Spleen (tissue), 11 donors: ENCODE measurements around the gene EXOSC2. TPM values are rescaled to one million over a fixed set of nuclear protein-coding genes. Genes with fewer than 3 reads are reported as not detected.

Source experiments
- DNase-seq: peaks from one replicate; pipeline ENCODE4 v3.0.0-alpha.2; 2020
- H3K27ac ChIP-seq, 8 donors: fragments of 200-600 bp; sonication (generic) in 7 of 8; 1 replicate in 4 of 8; 2 replicates in 4 of 8; pipeline versions ENCODE4 v1.5.0 to v1.8.0; 2016 to 2021; ENCODE audit warnings: inconsistent platforms in 4 of 8, mild to moderate bottlenecking in 4 of 8, moderate library complexity in 1 of 8
- H3K27me3 ChIP-seq, 7 donors: fragments of 200-600 bp; sonication (generic) in 6 of 7; replicated peaks in 1 of 7; 1 replicate in 4 of 7; 2 replicates in 3 of 7; pipeline versions ENCODE4 v1.5.0 to v1.8.0; 2016 to 2021; ENCODE audit warnings: inconsistent platforms in 3 of 7, mild to moderate bottlenecking in 1 of 7
- H3K36me3 ChIP-seq, 6 donors: fragments of 200-600 bp; sonication (generic) in 5 of 6; 1 replicate in 4 of 6; 2 replicates in 2 of 6; pipeline versions ENCODE4 v1.5.0 to v1.8.0; 2016 to 2021; ENCODE audit warnings: inconsistent platforms in 2 of 6
- H3K4me1 ChIP-seq, 6 donors: fragments of 200-600 bp; sonication (generic) in 5 of 6; 1 replicate in 3 of 6; 2 replicates in 3 of 6; pipeline versions ENCODE4 v1.5.0 to v1.8.0; 2016 to 2021; ENCODE audit warnings: inconsistent platforms in 3 of 6
- H3K4me3 ChIP-seq, 8 donors: fragments of 200-600 bp; sonication (generic) in 7 of 8; 1 replicate in 4 of 8; 2 replicates in 4 of 8; pipeline versions ENCODE4 v1.5.0 to v1.8.0; 2016 to 2021; ENCODE audit warnings: inconsistent platforms in 4 of 8, mild to moderate bottlenecking in 4 of 8, moderate library complexity in 2 of 8
- H3K9me3 ChIP-seq, 8 donors: fragments of 200-600 bp; sonication (generic) in 7 of 8; 1 replicate in 4 of 8; 2 replicates in 4 of 8; pipeline versions ENCODE4 v1.5.0 to v1.8.0; 2016 to 2021; ENCODE audit warnings: inconsistent platforms in 4 of 8
- POLR2A ChIP-seq, 3 donors: fragments of 450-650 bp; IDR thresholded peaks; one replicate each; pipeline ENCODE4 v1.5.1; 2017; ENCODE audit warnings: antibody characterized with exemption in 3 of 3, mild to moderate bottlenecking in 1 of 3
- POLR2AphosphoS5 ChIP-seq, 3 donors: sonication (generic); formaldehyde crosslinking; IDR thresholded peaks; one replicate each; pipeline ENCODE4 v1.5.1; 2017; ENCODE audit warnings: antibody characterized with exemption in 3 of 3
- WGBS, 5 donors: extraction: QIAGEN DNeasy Blood & Tissue Kit in 3 of 5; methylation state at CpG; one replicate each; pipeline versions ENCODE4 v1.1.5 to v1.1.7; 2013 to 2018; 5-methylcytosine and 5-hydroxymethylcytosine counted together
- intact Hi-C: fragments of 100-400 bp; cut with DNase I; formaldehyde crosslinking; loops from one replicate; pipeline ENCODE4 v1.15.0; 2023; ENCODE audit warnings: low total_unique reads
- polyA plus RNA-seq, 3 donors: library from polyadenylated mRNA; stranded (reverse); fragments of 200-250 nt; gene quantifications; one replicate each; pipeline ENCODE4 v1.2.1, GENCODE V29; 2013
- total RNA-seq, 7 donors: library from RNA; depleted of rRNA in 3 of 7; stranded (reverse); fragments of >200 nt in 3 of 7; fragmentation: NEBNext Ultra II Directional in 4 of 7; extraction: Animal tissue kit (Norgen Biotek cat#: 25700) in 4 of 7; gene quantifications; one replicate each; pipeline versions ENCODE4 v1.1.0 to v1.2.1, GENCODE V29; 2016 to 2021
- TF ChIP-seq, protein P1 (sequence below), 11 experiments: fragments of 200-600 bp in 7 of 11; fragments of 450-650 bp in 4 of 11; sonication (generic) in 4 of 11; IDR thresholded peaks in 8 of 11; conservative IDR thresholded peaks in 3 of 11; 1 replicate in 7 of 11; 2 replicates in 4 of 11; pipeline versions ENCODE4 v1.4.0 to v1.8.0; 2016 to 2021; ENCODE audit warnings: antibody characterized with exemption in 11 of 11, inconsistent platforms in 4 of 11, mild to moderate bottlenecking in 1 of 11
- donor health status: healthy with polysubstance abuse.
- donor health status: DM: no; HTN: no; CAD: no; lungs with moderate emphysema.
- donor health status: DM: no; HTN: no; CAD: no.
- donor health status: Bipolar disorder and iron deficiency.
- donor health status: healthy.
- donor health status: DM: no; HTN: no; CAD: no.
- donor health status: DM: yes; HTN: yes; CAD: no.

The EXOSC2 gene
- total and polyA plus RNA-seq, 10 donors: 16.9 to 34.6 (median 24.8) TPM

DNA sequence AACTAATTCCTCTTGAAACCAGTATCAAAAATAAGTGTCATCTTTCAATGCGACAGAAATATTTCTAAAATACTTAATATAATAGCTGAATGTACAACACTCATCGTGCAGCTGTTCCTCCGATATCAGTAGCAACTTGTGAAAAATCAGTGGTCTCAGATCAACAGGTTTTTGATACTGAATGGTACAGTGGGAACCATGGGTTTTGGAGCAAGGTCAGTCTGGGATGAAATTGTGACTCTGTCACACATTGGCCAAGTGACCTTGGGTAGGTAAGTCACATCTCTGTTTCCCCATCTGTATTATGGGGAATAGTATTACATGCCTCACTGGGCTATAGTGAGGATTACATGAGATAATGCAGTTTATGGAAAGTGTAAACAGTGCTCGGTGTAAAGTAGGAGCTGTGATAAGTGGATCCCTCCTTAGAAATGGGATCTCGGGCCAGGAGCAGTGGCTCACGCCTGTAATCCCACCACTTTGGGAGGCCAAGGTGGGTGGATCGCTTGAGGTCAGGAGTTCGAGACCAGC, 17.3 kb downstream of the EXOSC2 start:
- WGBS, 5 donors: 89 to 94% (median 91%) methylated on average over 8 of the region's 8 CpGs
- H3K27ac ChIP-seq: no peak overlapping the region
- H3K36me3 ChIP-seq: peaks cover 0 to 6% (median 0%) of the 10 kb centered on the region in 6 donors
- TF ChIP-seq, protein P1, sequence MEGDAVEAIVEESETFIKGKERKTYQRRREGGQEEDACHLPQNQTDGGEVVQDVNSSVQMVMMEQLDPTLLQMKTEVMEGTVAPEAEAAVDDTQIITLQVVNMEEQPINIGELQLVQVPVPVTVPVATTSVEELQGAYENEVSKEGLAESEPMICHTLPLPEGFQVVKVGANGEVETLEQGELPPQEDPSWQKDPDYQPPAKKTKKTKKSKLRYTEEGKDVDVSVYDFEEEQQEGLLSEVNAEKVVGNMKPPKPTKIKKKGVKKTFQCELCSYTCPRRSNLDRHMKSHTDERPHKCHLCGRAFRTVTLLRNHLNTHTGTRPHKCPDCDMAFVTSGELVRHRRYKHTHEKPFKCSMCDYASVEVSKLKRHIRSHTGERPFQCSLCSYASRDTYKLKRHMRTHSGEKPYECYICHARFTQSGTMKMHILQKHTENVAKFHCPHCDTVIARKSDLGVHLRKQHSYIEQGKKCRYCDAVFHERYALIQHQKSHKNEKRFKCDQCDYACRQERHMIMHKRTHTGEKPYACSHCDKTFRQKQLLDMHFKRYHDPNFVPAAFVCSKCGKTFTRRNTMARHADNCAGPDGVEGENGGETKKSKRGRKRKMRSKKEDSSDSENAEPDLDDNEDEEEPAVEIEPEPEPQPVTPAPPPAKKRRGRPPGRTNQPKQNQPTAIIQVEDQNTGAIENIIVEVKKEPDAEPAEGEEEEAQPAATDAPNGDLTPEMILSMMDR (IDR thresholded peaks at IDR 0.05 in 8 of 11, conservative IDR thresholded peaks at IDR 0.05 in 3 of 11): no peak
- no peak for TF ChIP-seq POLR2AphosphoS5 (IDR thresholded peaks at IDR 0.05)
- intact Hi-C loops: no loop called here
- no peak overlapping the region for H3K4me3 ChIP-seq
- DNase-seq: no peak
- H3K4me1 ChIP-seq: peaks cover 18 to 46% (median 33%) of the 10 kb centered on the region in 6 donors
- no peaks in the 10 kb centered on the region for H3K9me3 ChIP-seq
- H3K27me3 ChIP-seq: no peaks in the 10 kb centered on the region

DNA sequence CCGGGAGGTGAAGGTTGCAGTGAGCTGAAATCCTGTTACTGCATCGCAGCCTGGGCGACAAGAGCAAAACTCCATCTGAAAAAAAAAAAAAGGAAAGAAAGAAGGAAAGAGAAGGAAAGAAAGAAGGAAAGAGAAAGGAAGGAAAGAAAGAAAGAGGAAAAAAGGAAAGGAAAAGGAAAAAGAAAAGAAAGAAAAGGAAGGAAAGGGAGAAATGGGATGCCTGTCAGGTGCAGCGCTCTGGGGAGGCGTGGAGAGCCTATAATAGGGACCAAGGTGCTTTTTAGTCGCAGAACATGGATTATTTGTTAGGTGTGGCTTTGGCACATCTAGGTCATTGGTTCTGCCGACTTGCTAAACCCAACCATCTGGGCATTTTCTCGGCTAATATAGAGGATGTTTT, 17.9 kb downstream of the EXOSC2 start:
- H3K4me3 ChIP-seq: no peak overlapping the region
- H3K4me1 ChIP-seq: peaks cover 22 to 52% (median 38%) of the 10 kb centered on the region in 6 donors
- H3K27ac ChIP-seq: no peak overlapping the region
- TF ChIP-seq POLR2AphosphoS5 (IDR thresholded peaks at IDR 0.05) (no peak), POLR2A (IDR thresholded peaks at IDR 0.05) (no peak)
- H3K9me3 ChIP-seq: no peaks in the 10 kb centered on the region
- peaks cover 0 to under 1% (median 0%) of the 10 kb centered on the region in 6 donors for H3K36me3 ChIP-seq
- no peak for DNase-seq
- no peaks in the 10 kb centered on the region for H3K27me3 ChIP-seq
- intact Hi-C loops: no loop called here
- 84 to 96% (median 93%) methylated on average over 8 of the region's 8 CpGs for WGBS, 5 donors

DNA sequence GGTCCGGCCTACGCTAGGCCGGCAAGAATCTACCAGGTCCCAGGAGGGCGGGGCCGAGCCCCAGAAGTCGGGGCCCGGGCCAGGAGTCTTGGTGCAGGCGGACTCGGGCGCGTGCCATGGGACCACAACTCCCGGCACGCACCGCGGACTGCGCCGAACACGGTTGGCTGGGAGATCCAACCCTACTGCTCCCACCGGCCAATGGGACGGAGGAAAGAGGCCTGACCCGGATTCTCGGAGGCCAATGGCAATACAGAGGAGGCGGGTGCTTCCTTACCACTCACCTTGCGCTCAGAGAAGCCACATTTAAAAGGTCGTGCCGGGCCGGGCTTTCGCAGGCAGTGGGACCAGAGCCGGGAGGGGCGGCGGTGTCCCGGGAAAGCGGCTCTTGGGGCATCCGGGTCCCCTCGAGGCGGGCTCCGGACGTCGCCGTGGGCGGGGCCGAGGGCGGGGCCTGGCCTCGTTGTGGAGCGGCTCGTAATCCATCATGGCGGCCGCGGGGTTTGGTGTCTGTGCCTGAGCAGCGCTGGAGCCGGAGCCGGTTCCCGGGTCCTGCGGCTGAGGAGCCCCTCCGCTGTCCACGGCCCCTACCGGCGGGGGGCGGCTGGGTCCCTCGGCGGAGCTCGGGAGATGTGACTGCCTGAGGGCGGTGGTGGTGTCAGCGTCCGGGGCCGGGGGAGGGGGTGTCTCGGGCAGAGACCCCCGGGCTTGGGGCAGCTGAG, 19.1 kb downstream of the EXOSC2 start:
- intact Hi-C loops: no loop called here
- H3K4me1 ChIP-seq: peaks cover 22 to 61% (median 51%) of the 10 kb centered on the region in 6 donors
- H3K9me3 ChIP-seq: no peaks in the 10 kb centered on the region
- 0 to 2% (median 0%) methylated on average over 26 to 68 of the region's 68 CpGs for WGBS, 5 donors
- peak overlapping the region; percentile 93 to 100 (median 99) for H3K27ac ChIP-seq
- no peaks in the 10 kb centered on the region for H3K36me3 ChIP-seq
- H3K27me3 ChIP-seq: no peaks in the 10 kb centered on the region
- H3K4me3 ChIP-seq: peak overlapping the region; percentile 73 to 95 (median 86)
- peak; percentile 98 for DNase-seq
- no peak for TF ChIP-seq POLR2A (IDR thresholded peaks at IDR 0.05)
- TF ChIP-seq POLR2AphosphoS5 (IDR thresholded peaks at IDR 0.05): peak; percentile 81 to 90 (median 89)

DNA sequence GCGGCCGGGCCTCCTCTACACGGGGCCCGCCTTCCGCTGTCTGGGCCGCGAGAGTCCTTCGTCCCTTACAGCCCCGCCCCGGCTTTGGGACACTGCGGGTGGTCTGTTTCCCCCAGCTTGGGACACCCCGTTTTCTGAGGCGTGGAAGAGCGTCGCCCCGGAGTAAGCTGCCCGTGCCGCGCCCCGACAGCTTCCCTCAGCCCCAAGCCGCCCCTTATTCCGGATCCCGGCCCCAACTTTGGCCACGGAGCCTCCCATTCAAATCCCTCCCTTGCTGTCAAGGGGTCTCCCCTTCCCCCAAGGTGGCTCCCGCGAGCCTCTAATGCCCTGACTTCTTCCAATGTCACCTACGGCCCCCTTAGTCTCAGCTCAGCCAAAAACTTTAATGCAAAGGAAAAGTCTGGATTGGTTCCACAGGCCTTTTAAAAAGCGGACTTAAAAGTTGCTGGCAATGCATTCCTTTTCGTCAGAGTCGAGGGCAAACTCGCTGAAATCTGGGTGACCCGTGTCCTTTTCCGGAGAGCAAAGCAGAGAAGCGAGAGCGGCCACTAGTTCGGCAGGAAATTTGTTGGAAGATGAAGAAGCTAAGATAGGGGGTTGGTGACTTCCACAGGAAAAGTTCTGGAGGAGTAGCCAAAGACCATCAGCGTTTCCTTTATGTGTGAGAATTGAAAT, 19.8 kb downstream of the EXOSC2 start:
- Histone ChIP-seq H3K4me3 (peak overlapping the region; percentile 73 to 95 (median 86)), H3K27ac (peak overlapping the region; percentile 93 to 100 (median 99)), H3K4me1 (peaks cover 22 to 64% (median 51%) of the 10 kb centered on the region in 6 donors), H3K27me3 (no peaks in the 10 kb centered on the region), H3K36me3 (no peaks in the 10 kb centered on the region), H3K9me3 (no peaks in the 10 kb centered on the region)
- TF ChIP-seq POLR2AphosphoS5 (IDR thresholded peaks at IDR 0.05): peak in 1 of 3 donors; percentile 65
- TF ChIP-seq, protein P1 (IDR thresholded peaks at IDR 0.05 in 8 of 11, conservative IDR thresholded peaks at IDR 0.05 in 3 of 11): no peak
- DNase-seq: no peak
- WGBS, 5 donors: 1 to 2% (median 1%) methylated on average over 17 to 37 of the region's 37 CpGs
- intact Hi-C loops: no loop called here
